Activated CD8-positive, alpha-beta memory T cell treated with anti-CD3 and anti-CD28 coated beads for 36 hours (primary cell): ENCODE results near the gene TVP23C. TPM values are rescaled to one million over a fixed set of nuclear protein-coding genes. Genes with fewer than 3 reads are reported as not detected.

Experiments used
- CTCF ChIA-PET: fragments of 350-600 bp; sonication (Branson Sonifier 250); formaldehyde crosslinking; loops from one replicate; lab custom pipeline; 2021; ENCODE audit warnings: antibody characterized with exemption; lab: Charles Lee
- POLR2A ChIA-PET: fragments of 350-600 bp; sonication (Branson Sonifier 250); formaldehyde crosslinking; loops from one replicate; lab custom pipeline; 2021; ENCODE audit warnings: antibody characterized with exemption; lab: Charles Lee
- total RNA-seq, 2 experiments: library from RNA; stranded (reverse); gene quantifications; one replicate each; pipeline ENCODE4 v1.2.3, GENCODE V29; 2021

TVP23C gene
- total RNA-seq, 2 experiments from 2014 or later, result 5.4 to 9.5 TPM

GRCh38 chr17:15501793-15502192, 61.5 kb downstream of the TVP23C start:
- POLR2A ChIA-PET, result no interaction called here
- CTCF ChIA-PET, result interaction anchor here (1.5 to 1.6 kb wide), 3 partner anchors 13 to 243 kb away, joined by 4 to 6 read pairs (median 5); no protein-coding TSS in a partner anchor

GRCh38 chr17:15501282-15501681, 62.0 kb downstream of the TVP23C start:
- ChIA-PET POLR2A (no interaction called here), CTCF (interaction anchor here (0.6 to 1.5 kb wide), 4 partner anchors 25 to 243 kb away, joined by 3 to 5 read pairs (median 4); no protein-coding TSS in a partner anchor)

GRCh38 chr17:15498107-15498506, 65.2 kb downstream of the TVP23C start:
- ChIA-PET POLR2A (no interaction called here), CTCF (no interaction called here)

- ChIA-PET POLR2A (no interaction called here), CTCF (interaction anchor here (1.3 kb wide), 1 partner anchor 17 kb away, joined by 3 read pairs; no protein-coding TSS in a partner anchor)
Observed at GRCh38 chr17:15496735-15497670, 66.3 kb downstream of the TVP23C start.

GRCh38 chr17:15494821-15495220, 68.5 kb downstream of the TVP23C start:
- ChIA-PET CTCF (no interaction called here), POLR2A (no interaction called here)

GRCh38 chr17:15493693-15494035, 69.6 kb downstream of the TVP23C start:
- POLR2A ChIA-PET, result no interaction called here
- CTCF ChIA-PET, result no interaction called here

GRCh38 chr17:15492791-15493692, 70.2 kb downstream of the TVP23C start:
- ChIA-PET POLR2A (no interaction called here), CTCF (no interaction called here)

- POLR2A ChIA-PET, result no interaction called here
Observed at GRCh38 chr17:15492186-15492585, 71.1 kb downstream of the TVP23C start.

GRCh38 chr17:15490634-15491261, 72.5 kb downstream of the TVP23C start:
- ChIA-PET CTCF (interaction anchor here (1.3 kb wide), 1 partner anchor 233 kb away, joined by 3 read pairs; no protein-coding TSS in a partner anchor), POLR2A (no interaction called here)

More at GRCh38 chr17:15492186-15492585, 71.1 kb downstream of the TVP23C start:
- CTCF ChIA-PET, result no interaction called here

- ChIA-PET POLR2A (no interaction called here), CTCF (interaction anchor here (1.5 kb wide), 1 partner anchor 14 kb away, joined by 6 read pairs; no protein-coding TSS in a partner anchor)
Observed at GRCh38 chr17:15488557-15488956, 74.7 kb downstream of the TVP23C start.

GRCh38 chr17:15485045-15485444, 78.2 kb downstream of the TVP23C start:
- CTCF ChIA-PET, result no interaction called here

GRCh38 chr17:15483431-15483830, 79.9 kb downstream of the TVP23C start:
- POLR2A ChIA-PET, result no interaction called here
- CTCF ChIA-PET, result no interaction called here

More at GRCh38 chr17:15485045-15485444, 78.2 kb downstream of the TVP23C start:
- POLR2A ChIA-PET, result no interaction called here

GRCh38 chr17:15482476-15482875, 80.8 kb downstream of the TVP23C start:
- POLR2A ChIA-PET, result no interaction called here
- CTCF ChIA-PET, result no interaction called here

GRCh38 chr17:15481481-15481880, 81.8 kb downstream of the TVP23C start:
- CTCF ChIA-PET, result no interaction called here

GRCh38 chr17:15480204-15480603, 83.1 kb downstream of the TVP23C start:
- ChIA-PET POLR2A (no interaction called here), CTCF (interaction anchor here (0.9 kb wide), 1 partner anchor 16 kb away, joined by 3 read pairs; no protein-coding TSS in a partner anchor)

More at GRCh38 chr17:15481481-15481880, 81.8 kb downstream of the TVP23C start:
- POLR2A ChIA-PET, result no interaction called here

GRCh38 chr17:15479703-15480102, 83.6 kb downstream of the TVP23C start:
- ChIA-PET POLR2A (no interaction called here), CTCF (interaction anchor here (0.9 kb wide), 1 partner anchor 17 kb away, joined by 3 read pairs; no protein-coding TSS in a partner anchor)

GRCh38 chr17:15478845-15479244, 84.4 kb downstream of the TVP23C start:
- POLR2A ChIA-PET, result no interaction called here
- CTCF ChIA-PET, result no interaction called here

- POLR2A ChIA-PET, result no interaction called here
- CTCF ChIA-PET, result no interaction called here
Observed at GRCh38 chr17:15475631-15476354, 87.5 kb downstream of the TVP23C start.
